Stimulated activated CD8-positive, alpha-beta memory T cell treated with anti-CD3 and anti-CD28 coated beads, Interleukin-12 subunit alpha, Interleukin-12 subunit beta, amount 100 ng/mL, for 24 hours (primary cell): ENCODE data around the gene SLAIN2.

Experiments
- DNase-seq: peaks from one replicate; pipeline ENCODE4 v3.0.0-alpha.2; 2020; ENCODE audit errors: extremely low read depth

The SLAIN2 gene

GRCh38 chr4:48334236-48334635, 7.1 kb upstream of the SLAIN2 start:
- no peak for DNase-seq

DNA sequence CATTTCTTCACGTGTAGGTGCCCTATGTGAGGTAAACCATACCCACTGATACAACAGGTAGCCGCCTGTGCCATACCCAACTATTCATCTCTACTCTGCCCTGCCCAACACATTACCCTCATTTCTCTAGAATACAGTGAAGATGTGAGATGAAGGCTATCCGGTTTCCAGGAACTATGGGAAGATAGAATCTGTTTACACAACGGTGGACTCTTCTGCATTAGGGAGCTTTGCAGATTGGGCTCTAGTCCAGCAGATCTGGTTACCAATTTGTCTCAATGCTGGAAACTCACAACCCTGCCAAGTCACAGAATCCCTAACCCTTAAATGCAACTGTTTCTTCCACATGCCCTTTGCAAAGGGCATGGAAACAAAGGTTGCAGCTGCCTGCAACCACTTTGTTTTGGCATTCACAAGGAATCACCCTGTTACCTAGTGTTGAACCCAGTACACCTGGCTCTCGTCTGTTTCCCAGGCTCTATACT, 6.4 kb upstream of the SLAIN2 start:
- DNase-seq: no peak

- DNase-seq: no peak
Measured at GRCh38 chr4:48336146-48336870, 5.0 kb upstream of the SLAIN2 start.

DNA sequence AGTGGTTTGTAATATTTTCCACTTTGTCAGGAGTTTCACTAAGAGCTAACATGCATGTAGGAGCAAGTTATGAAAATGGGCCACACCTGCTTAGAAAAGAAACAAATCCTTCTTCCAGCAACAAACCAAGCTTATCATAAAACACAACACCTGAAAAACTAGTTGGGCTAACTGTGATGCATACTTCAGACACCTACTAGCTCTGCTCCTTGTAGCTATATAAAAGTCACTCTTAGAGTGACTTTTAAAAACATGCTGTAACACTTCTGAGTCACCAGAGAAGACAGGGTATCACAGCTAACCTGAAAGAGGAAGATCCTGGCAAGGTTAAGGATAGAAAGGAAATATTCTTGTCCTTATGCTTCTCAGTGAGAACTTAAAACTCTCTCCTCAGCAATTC, 3.6 kb upstream of the SLAIN2 start:
- no peak for DNase-seq

- DNase-seq: no peak
Measured at GRCh38 chr4:48339642-48340041, 1.7 kb upstream of the SLAIN2 start.

DNA sequence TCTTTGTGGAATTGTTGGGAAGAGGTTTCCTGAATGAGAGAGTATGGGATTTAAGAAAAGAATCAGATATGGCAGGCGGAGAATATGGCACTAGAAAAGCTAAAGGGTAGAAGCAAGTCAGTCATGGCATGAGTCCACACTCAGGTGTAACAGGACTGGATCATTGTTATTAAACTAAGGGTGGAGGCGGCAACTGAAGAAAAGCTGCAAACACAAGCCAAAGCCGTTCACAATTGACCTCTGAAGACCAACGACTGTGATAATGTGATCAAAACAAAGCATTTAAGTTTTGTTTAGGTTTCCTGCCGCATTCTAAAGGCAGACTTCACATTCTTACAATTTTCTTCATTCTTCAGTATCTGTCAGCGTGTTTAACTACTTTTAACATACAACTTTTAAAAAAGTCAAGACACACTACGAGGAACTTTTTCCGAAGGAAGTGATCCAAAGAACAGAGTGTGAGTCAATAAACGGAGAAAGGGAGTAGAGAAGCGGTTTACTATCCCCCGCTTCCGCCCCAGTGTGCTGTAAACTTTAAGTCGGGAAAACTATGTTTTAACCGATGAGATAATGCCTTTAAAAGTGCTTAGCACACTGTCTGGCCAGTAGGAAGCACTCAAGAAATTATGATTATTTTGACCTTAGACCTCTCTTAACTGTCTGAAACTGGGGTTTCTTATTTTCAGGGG, 909 bp upstream of the SLAIN2 start:
- DNase-seq: no peak

DNA sequence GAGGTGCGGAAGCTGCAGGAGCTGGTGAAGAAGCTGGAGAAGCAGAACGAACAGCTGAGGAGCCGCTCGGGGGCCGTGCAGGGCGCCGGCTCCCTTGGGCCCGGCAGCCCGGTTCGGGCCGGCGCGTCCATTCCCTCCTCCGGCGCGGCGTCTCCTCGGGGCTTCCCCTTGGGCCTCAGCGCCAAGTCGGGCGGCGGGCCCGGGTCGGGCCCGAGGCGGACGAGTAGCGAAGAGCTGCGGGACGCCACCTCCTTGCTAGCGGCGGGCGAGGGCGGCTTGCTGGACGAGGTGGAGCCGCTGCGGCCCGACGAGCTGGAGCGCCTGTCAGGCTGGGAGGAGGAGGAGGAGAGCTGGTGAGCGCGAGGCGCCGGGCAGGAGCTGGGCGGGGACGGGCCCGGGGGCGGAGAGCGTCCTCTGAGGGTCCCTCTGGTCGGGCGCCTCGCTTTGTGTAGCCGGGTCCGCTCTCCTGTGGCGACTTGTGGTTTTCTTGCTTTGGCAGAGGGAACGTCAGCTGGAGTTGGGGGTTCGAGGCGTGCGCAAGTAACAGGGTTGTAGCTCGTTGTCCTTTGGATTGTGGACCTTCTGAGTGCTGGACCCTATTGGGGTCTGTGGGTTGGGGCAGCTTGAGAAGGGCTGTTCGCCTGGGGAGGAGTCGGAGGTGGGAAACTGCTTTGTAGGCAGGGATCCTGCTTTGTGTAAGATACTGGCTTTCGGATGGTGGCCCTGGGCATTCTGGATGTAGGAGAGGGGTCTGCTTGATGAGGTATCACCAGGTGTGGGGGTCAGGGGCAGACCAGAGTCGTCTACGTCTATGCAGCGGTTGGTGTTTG, 662 bp downstream of the SLAIN2 start:
- no peak for DNase-seq

DNA sequence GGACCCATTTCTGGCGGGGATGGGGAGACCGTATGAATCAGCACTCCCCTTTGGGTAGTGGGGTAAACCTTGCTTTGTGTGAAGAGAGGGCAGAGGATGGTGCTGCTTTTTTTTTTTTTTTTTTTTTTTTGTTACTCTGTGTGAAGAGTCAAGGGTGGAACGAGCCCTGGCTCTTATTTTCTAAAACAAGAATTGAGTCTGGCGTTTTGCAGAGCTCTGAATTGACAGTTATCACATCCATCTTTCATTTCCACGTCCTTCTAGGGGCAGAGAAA, 1.2 kb downstream of the SLAIN2 start:
- DNase-seq: no peak

DNA sequence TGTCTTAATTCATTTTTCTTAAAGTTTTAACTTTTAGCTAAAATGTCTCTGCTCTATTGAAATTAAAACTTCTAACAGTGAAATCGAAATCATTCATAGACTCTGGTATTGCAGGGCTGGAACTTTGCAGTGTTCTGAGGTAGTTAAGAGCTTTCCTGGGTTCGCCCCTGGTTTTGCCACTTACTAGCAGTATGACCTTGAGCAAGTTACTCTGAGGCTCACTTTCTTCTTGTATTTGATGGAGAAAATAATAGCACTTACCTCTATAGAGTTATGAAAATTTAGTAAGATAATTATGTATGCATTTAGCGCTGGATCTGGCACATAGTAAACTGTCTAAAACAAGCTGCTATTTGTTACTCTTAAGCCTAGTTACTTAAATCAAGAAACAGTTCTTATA, 1.7 kb downstream of the SLAIN2 start:
- DNase-seq: no peak

GRCh38 chr4:48343551-48343950, 2.2 kb downstream of the SLAIN2 start:
- no peak for DNase-seq

GRCh38 chr4:48345542-48345941, 4.2 kb downstream of the SLAIN2 start:
- no peak for DNase-seq

DNA sequence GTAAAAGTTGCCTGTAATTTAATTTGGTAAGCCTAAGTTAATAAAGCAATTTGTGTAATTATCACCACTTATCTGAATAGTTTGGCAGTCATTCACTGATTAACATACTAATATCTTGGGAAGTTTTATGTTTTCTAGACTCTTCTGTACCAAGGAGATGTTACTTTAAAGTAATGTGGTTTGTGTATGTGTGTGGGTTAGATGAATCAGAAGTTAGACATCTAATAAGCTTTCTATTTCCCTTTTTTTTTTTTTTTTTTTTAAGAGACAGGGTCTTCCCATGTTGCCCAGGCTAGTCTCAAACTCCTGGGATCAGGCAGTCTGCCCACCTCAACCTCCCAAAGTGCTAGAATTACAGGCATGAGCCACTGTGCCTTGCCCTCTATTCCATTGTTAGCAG, 5.3 kb downstream of the SLAIN2 start:
- DNase-seq: no peak

- DNase-seq: no peak
Measured at GRCh38 chr4:48347282-48347921, 6.1 kb downstream of the SLAIN2 start.

GRCh38 chr4:48350871-48351270, 9.5 kb downstream of the SLAIN2 start:
- no peak for DNase-seq

DNA sequence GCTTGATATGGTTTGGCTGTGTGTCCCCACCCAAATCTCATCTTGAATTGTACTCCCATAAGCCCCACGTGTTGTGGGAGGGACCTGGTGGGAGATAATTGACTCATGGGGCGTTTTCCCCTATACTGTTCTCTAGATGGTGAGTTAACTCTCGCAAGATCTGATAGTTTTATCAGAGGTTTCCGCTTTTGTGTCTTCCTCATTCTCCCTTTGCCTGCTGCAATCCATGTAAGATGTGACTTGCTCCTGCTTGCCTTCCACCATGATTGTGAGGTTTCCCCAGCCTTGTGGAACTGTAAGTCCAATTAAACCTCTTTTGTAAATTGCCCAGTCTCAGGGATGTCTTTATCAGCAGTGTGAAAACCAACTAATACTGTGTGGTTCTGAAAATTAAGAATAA, 11.5 kb downstream of the SLAIN2 start:
- no peak for DNase-seq

DNA sequence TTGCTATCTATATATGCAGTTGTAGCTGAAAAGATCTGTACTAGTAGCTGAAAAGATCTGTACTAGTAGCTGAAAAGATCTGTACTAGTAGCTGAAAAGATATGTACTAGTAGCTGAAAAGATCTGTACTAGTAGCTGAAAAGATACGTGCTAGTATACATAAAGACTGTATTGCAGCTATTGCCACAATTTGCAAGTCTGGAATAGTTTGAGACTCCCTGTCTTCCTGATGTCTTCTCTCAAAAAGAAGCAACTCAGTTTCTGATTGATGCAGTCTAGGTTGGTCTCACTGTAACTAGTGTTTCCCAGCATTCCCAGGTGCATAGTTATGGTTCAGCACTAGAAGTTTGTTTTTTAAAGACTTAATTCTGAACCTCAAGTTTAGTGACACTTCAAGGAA, 15.0 kb downstream of the SLAIN2 start:
- DNase-seq: no peak

- no peak for DNase-seq
Measured at GRCh38 chr4:48360285-48361011, 19.1 kb downstream of the SLAIN2 start.

- no peak for DNase-seq
Measured at GRCh38 chr4:48361012-48361400, 19.7 kb downstream of the SLAIN2 start.

DNA sequence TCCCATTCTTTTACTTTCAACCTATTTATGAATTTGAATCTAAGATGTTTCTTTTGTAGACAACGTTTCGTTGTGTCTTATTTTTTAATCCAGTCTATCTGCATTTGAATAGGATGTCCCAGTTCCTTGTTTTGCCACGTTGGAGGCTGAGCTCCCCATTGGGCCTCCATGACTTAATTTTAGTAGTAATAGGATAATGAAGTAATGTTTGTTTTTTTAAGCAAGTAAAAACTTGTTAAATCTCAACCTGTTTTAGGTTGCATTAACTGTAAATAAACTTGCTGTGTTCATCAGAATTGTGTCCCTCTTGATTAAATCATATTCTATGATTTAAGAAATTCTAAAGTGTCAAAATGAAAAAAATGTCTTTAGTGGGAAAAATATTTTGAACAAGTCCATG, 25.3 kb downstream of the SLAIN2 start:
- no peak for DNase-seq

DNA sequence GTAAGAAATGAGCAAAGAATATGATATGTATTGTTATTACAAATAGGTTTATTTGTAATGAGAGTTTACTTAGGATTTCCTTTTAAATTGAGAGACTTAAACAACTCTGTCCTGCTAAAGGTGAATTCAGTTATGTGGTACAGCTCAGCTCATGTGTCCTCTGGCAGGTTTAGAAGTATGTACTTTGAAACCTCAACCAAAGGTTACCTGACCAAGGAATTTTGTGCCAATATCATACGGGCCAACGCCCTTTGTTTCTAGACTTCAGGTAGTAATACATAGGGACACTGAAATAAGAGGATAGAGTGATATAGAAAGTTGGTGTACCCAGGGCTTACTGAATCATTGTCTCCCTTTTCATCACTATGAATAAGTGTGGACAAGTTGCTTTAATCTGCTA, 25.7 kb downstream of the SLAIN2 start:
- no peak for DNase-seq

GRCh38 chr4:48368389-48368788, 27.1 kb downstream of the SLAIN2 start:
- DNase-seq: no peak

DNA sequence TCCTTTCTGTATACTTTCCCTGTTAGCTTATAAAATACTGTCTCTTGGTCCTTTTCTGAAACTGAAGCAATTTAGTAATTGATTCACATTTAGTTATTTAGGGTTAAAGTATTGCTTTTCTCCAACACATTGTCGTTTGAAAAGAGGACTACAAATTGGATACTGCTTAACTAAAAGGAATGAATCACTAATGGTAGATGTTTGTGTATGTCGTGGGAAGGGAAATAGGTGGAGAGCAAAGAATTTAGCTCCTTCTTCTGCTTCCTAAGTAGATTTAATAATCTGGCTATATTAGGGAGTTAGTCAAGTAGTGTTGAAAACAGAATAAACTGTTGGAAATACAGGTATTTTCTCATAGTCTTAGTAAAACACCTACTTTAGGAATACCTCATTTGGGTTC, 27.9 kb downstream of the SLAIN2 start:
- DNase-seq: no peak
